Breast epithelium (tissue), 4 donors: ENCODE data around the gene STAC3. TPM values are rescaled to one million over a fixed set of nuclear protein-coding genes. Genes with fewer than 3 reads are reported as not detected.

ENCODE experiments used
- DNase-seq, 2 donors: peaks; one replicate each; pipeline ENCODE4 v3.0.0-alpha.2; 2019; ENCODE audit warnings: low spot score in 2 of 2
- H3K27ac ChIP-seq, 2 donors: fragments of 200-600 bp; sonication (generic) in 1 of 2; one replicate each; pipeline ENCODE4 v1.5.1; 2016 to 2019; ENCODE audit warnings: mild to moderate bottlenecking in 1 of 2
- H3K27me3 ChIP-seq, 2 donors: fragments of 200-600 bp; sonication (generic) in 1 of 2; one replicate each; pipeline versions ENCODE4 v1.5.1 to v1.6.0; 2017 to 2019; ENCODE audit warnings: control low read depth in 1 of 2, mild to moderate bottlenecking in 1 of 2
- H3K36me3 ChIP-seq: fragments of 200-600 bp; one replicate; pipeline ENCODE4 v1.5.1; 2019
- H3K4me1 ChIP-seq, 2 donors: fragments of 200-600 bp; sonication (generic); one replicate each; pipeline ENCODE4 v1.5.1; 2016 to 2019; ENCODE audit warnings: control low read depth in 1 of 2
- H3K4me3 ChIP-seq, 3 donors: fragments of 200-600 bp; sonication (generic); 1 replicate in 2 of 3; 2 replicates in 1 of 3; pipeline ENCODE4 v1.5.1; 2016 to 2019; ENCODE audit warnings: mild to moderate bottlenecking in 3 of 3, moderate library complexity in 2 of 3
- H3K9me3 ChIP-seq, 2 donors: fragments of 200-600 bp; sonication (generic) in 1 of 2; one replicate each; pipeline ENCODE4 v1.5.1; 2016 to 2019; ENCODE audit warnings: control low read depth in 1 of 2
- CTCF ChIP-seq, 3 donors: fragments of 450-650 bp; IDR thresholded peaks; one replicate each; pipeline ENCODE4 v1.5.1; 2016 to 2017; ENCODE audit warnings: antibody characterized with exemption in 3 of 3, mild to moderate bottlenecking in 3 of 3, moderate library complexity in 3 of 3
- POLR2A ChIP-seq: fragments of 450-650 bp; IDR thresholded peaks from one replicate; pipeline ENCODE4 v1.6.1; 2016; ENCODE audit warnings: antibody characterized with exemption, mild to moderate bottlenecking, moderate library complexity
- POLR2AphosphoS5 ChIP-seq, 3 donors: sonication (generic); formaldehyde crosslinking; IDR thresholded peaks; one replicate each; pipeline ENCODE4 v1.6.1; 2017; ENCODE audit warnings: antibody characterized with exemption in 3 of 3
- intact Hi-C: fragments of 100-400 bp; cut with DNase I; formaldehyde crosslinking; loops from one replicate; pipeline ENCODE4 v1.15.1; 2023; ENCODE audit warnings: low total_unique reads
- total RNA-seq, 3 donors: library from RNA; depleted of rRNA; stranded (reverse); fragments of >200 nt; gene quantifications; one replicate each; pipeline ENCODE4 v1.1.0, GENCODE V29; 2016

STAC3 gene
- total RNA-seq, 3 donors from 2014 or later = 0.98 to 3.2 (median 1.6) TPM

- DNase-seq = no peak
- Histone ChIP-seq H3K36me3 (no peaks in the 10 kb centered on the region), H3K4me3 (peak overlapping the region; percentile 45 to 75 (median 55)), H3K4me1 (peaks cover 18 to 19% of the 10 kb centered on the region in 2 donors), H3K9me3 (no peaks in the 10 kb centered on the region), H3K27me3 (peaks cover 3 to 37% of the 10 kb centered on the region in 2 donors), H3K27ac (no peak overlapping the region)
- intact Hi-C loops = no loop called here
- TF ChIP-seq POLR2A (no peak), CTCF (IDR thresholded peaks at IDR 0.05) (no peak), POLR2AphosphoS5 (IDR thresholded peaks at IDR 0.05) (no peak)
Measured at GRCh38 chr12:57237932-57238853, 12.8 kb downstream of the STAC3 start.

- Histone ChIP-seq H3K9me3 (no peaks in the 10 kb centered on the region), H3K4me1 (peaks cover 13 to 14% of the 10 kb centered on the region in 2 donors), H3K4me3 (peak overlapping the region in 2 of 3 donors; percentile 55 to 75), H3K27me3 (peaks cover 3 to 31% of the 10 kb centered on the region in 2 donors), H3K27ac (no peak overlapping the region), H3K36me3 (no peaks in the 10 kb centered on the region)
- TF ChIP-seq POLR2A = no peak
- no peak for TF ChIP-seq POLR2AphosphoS5 (IDR thresholded peaks at IDR 0.05)
- no peak for TF ChIP-seq CTCF (IDR thresholded peaks at IDR 0.05)
- DNase-seq = no peak
- intact Hi-C loops = no loop called here
Measured at GRCh38 chr12:57237596-57237931, 13.4 kb downstream of the STAC3 start.

GRCh38 chr12:57236925-57237595 lies 13.9 kb downstream of the STAC3 start:
- intact Hi-C loops = no loop called here
- H3K36me3 ChIP-seq = no peaks in the 10 kb centered on the region
- H3K27ac ChIP-seq = peak overlapping the region in 1 of 2 donors; percentile 72
- H3K4me3 ChIP-seq = no peak overlapping the region
- TF ChIP-seq POLR2A = no peak
- no peak for TF ChIP-seq CTCF (IDR thresholded peaks at IDR 0.05)
- no peak for TF ChIP-seq POLR2AphosphoS5 (IDR thresholded peaks at IDR 0.05)
- DNase-seq = no peak
- H3K27me3 ChIP-seq = peaks cover 3 to 26% of the 10 kb centered on the region in 2 donors
- no peaks in the 10 kb centered on the region for H3K9me3 ChIP-seq
- H3K4me1 ChIP-seq = peaks cover 13 to 14% of the 10 kb centered on the region in 2 donors

- Histone ChIP-seq H3K27ac (peak overlapping the region in 1 of 2 donors; percentile 72), H3K27me3 (peaks cover 3 to 19% of the 10 kb centered on the region in 2 donors), H3K4me3 (peak overlapping the region in 1 of 3 donors; percentile 29), H3K9me3 (no peaks in the 10 kb centered on the region), H3K4me1 (peaks cover 13 to 14% of the 10 kb centered on the region in 2 donors), H3K36me3 (no peaks in the 10 kb centered on the region)
- intact Hi-C loops = no loop called here
- TF ChIP-seq POLR2AphosphoS5 (IDR thresholded peaks at IDR 0.05) (no peak), POLR2A (no peak), CTCF (IDR thresholded peaks at IDR 0.05) (no peak)
- DNase-seq = no peak
Measured at GRCh38 chr12:57236201-57236924, 14.6 kb downstream of the STAC3 start.
